CD4-positive, alpha-beta T cell treated with Interleukin-10 for 1 hour (primary cell): ENCODE results near the gene STH.
"Not testable (repeated sequence)": the region's sequence is repeated elsewhere in the genome, so short reads cannot be mapped to it uniquely, and the experiment has no call there.

Source experiments
- DNase-seq: peaks from one replicate; pipeline ENCODE4 v3.0.0-alpha.2; 2020

STH gene

GRCh38 chr17:46008591-46008990, 9.5 kb downstream of the STH start:
- DNase-seq: no peak

- no peak for DNase-seq
Observed at GRCh38 chr17:46009681-46010596, 10.9 kb downstream of the STH start.

GRCh38 chr17:46010597-46011186, 11.6 kb downstream of the STH start:
- no peak for DNase-seq

- no peak for DNase-seq
Observed at GRCh38 chr17:46011711-46012505, 12.9 kb downstream of the STH start.

- no peak for DNase-seq
Observed at GRCh38 chr17:46012506-46013079, 13.5 kb downstream of the STH start.

- no peak for DNase-seq
Observed at GRCh38 chr17:46013127-46013501, 14.1 kb downstream of the STH start.

- DNase-seq: no peak
Observed at GRCh38 chr17:46013502-46014165, 14.6 kb downstream of the STH start.

GRCh38 chr17:46019408-46019925, 20.4 kb downstream of the STH start:
- not testable (repeated sequence) for DNase-seq

- peak; percentile 78 for DNase-seq
Observed at GRCh38 chr17:46020023-46020761, 21.1 kb downstream of the STH start.

- DNase-seq: no peak
Observed at GRCh38 chr17:46020998-46021397, 21.9 kb downstream of the STH start.

- DNase-seq: not testable (repeated sequence)
Observed at GRCh38 chr17:46023366-46023765, 24.3 kb downstream of the STH start.

GRCh38 chr17:46023783-46024388, 24.8 kb downstream of the STH start:
- DNase-seq: no peak

GRCh38 chr17:46024590-46024989, 25.5 kb downstream of the STH start:
- no peak for DNase-seq

GRCh38 chr17:46025060-46025459, 26.0 kb downstream of the STH start:
- DNase-seq: no peak

- no peak for DNase-seq
Observed at GRCh38 chr17:46025510-46026165, 26.6 kb downstream of the STH start.

- no peak for DNase-seq
Observed at GRCh38 chr17:46026166-46027047, 27.4 kb downstream of the STH start.

- no peak for DNase-seq
Observed at GRCh38 chr17:46027048-46027975, 28.3 kb downstream of the STH start.

GRCh38 chr17:46027976-46028325, 28.9 kb downstream of the STH start:
- no peak for DNase-seq

- no peak for DNase-seq
Observed at GRCh38 chr17:46028374-46028773, 29.3 kb downstream of the STH start.
